Stimulated activated CD4-positive, alpha-beta T cell treated with anti-CD3 and anti-CD28 coated beads, Interleukin-4, amount 100 ng/mL, for 4 hours (primary cell): ENCODE measurements around the gene RFC5.
"Not testable (repeated sequence)": the region's sequence is repeated elsewhere in the genome, so short reads cannot be mapped to it uniquely, and the experiment has no call there.

Experiments used
- DNase-seq, 2 experiments: peaks; one replicate each; pipeline ENCODE4 v3.0.0-alpha.2; 2020

The RFC5 gene

GRCh38 chr12:118053071-118053985 lies 36.8 kb downstream of the RFC5 start:
- no peak for DNase-seq

- DNase-seq = peak; percentile 60 to 61
Measured at GRCh38 chr12:118055144-118055557, 38.6 kb downstream of the RFC5 start.

DNA sequence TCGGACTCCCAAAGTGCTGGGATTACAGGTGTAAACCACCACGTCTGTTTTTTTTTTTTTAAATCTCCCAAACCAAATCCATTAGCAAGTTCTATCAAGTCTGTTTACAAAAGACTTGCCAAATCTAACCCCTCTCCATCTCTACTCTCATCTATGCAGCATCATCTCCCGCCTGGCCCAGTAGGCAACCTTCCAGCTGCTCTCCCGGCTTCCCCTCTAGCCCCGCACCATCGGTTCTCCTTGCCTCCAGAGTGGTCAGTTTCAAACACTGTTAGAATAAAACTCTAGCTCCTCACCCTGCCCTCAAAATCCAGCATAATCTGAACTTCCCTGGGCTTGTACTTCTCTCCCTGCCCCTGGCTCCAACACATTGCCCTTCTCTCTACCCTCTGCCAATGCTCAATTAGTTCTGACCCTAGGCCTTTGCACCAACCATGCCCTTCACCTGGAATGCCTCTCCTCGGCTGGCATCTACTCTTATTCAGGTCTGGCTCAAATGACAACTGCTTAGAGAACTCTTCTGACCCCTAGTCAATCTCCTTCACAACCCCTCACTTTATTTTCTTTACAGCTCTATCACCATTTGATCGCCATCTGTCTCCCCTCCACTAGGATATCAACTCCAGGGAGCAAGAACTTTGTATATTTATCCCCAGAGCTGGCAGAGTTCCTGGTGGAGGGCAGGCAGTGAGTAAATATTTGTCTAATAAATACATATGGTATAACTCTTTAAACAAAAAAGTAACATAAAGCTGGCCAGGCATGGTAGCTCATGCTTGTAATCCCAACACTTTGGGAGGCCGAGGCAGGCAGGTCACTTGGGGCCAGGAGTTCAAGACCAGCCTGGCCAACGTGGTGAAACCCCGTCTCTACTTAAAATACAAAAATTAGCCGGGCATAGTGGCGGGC lies 39.6 kb downstream of the RFC5 start:
- DNase-seq = no peak

DNA sequence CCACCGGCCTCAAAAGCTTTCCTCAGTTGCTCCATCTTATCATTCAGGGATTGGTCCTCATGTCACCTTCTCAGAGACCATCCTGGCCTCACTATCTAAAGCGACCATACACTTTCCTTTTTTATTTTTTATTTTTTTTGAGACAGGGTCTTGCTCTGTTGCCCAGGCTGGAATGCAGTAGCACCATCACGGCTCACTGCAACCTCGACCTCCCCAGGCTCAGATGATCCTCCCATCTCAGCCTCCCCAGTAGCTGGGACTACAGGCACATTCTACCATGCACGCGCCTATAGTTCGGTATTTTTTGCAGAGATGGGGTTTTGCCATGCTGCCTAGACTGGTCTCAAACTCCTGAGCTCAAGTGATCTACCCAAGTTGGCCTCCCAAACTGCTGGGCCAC lies 41.7 kb downstream of the RFC5 start:
- DNase-seq = no peak

- no peak for DNase-seq
Measured at GRCh38 chr12:118058881-118059280, 42.4 kb downstream of the RFC5 start.

DNA sequence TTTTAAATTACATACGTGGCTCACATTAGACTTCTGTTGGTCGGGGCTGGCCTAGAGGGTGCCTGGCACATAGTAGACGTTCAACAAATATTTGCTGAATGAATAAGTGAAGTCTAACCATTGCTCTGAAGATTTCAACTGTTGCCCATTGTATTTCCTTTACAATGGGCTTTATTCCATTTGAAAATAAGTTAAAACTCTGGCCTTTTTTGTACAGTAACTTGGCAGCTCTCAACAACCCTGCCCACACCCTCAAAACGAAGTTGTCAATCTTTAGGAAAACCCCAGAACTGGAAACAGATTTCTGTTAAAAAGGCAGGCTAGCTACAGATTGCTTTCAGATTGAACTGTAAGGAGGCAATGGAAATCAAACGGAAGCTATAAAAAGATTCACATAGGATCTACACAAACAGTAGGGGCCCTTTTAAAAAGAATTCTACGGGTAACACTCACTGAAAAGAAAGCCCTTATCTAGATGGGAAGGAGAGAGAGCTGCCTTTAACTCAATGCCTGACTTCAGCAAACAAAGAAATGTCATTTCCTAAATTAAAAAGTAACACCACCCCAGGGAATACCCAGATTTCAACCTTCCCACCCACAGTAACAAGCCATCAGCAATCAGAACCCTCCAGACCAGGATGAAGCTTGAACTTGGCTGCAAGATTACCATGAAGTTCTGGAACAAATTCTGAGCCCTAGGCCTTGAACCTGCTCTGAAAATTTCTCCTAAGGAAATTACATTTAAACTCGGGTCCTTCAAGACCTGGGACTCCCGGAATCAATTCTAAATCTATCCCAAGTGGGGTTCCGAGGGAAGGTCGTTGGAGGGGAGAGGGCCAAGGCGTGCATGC lies 43.1 kb downstream of the RFC5 start:
- DNase-seq = no peak

GRCh38 chr12:118060301-118061010 lies 44.0 kb downstream of the RFC5 start:
- DNase-seq = peak; percentile 15 to 22

GRCh38 chr12:118061011-118061872 lies 44.7 kb downstream of the RFC5 start, which contains the start of gene WSB2:
WSB2 (minus strand) TSS chr12:118061179; CDS start chr12:118061048, 131 bp downstream.
- DNase-seq = peak; percentile 62 to 74

GRCh38 chr12:118061873-118062843 lies 45.7 kb downstream of the RFC5 start:
- peak in 1 of 2 experiments; percentile 9 for DNase-seq

- DNase-seq = no peak
Measured at GRCh38 chr12:118063576-118064391, 47.3 kb downstream of the RFC5 start.

DNA sequence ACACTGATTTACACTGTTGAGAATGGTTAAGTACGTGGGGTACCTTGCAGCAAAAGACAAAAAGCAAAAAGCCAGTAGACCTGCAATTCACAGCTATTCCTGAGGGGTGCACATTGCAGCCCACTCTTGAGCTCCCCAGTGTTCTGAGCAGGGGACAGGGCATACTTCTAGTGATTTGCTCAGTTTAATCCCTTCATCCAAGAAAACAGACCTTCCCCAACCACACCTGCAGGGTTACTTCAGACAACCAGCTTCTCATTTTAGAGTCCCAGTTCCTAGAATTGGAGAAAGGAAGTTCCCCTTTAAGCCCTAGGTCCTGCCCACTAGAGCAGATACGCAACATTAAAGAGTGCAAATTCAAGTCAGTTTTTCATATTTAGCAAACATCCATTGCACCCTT lies 48.1 kb downstream of the RFC5 start:
- no peak for DNase-seq

DNA sequence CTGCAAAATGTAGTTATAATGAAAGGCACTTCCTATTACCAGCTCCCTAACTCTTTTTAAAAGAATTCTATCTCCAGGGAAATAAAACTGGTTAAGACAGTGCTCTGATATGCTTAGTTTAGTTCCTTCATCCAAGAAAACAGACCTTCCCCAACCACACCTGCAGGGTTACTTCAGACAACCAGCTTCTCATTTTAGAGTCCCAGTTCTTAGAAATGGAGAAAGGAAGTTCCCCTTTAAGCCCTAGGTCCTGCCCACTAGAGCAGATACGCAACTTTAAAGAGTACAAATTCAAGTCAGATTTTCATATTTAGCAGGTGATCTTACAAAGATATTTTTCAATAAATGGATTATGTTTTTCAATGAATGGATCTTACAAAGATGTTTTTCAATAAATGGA lies 48.9 kb downstream of the RFC5 start:
- no peak for DNase-seq

DNA sequence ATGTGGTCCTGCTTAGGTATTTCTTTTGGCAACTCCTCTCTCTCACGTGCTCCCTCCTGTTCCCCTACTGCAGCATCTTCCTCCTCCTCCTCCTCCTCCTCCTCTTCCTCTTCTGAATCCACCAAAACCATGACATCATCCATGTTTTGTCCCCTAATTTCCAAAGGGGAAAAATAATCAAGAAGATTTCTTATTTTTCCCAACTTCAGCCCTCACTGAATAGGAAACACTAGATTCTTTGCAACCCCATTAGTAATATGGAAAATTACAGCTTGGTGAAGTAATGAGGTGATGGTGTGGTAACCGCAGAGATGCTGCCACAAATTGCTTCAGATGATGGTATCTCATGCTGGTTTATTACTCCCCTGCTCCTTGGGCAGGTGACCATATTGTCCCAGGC lies 51.9 kb downstream of the RFC5 start:
- DNase-seq = no peak

- no peak for DNase-seq
Measured at GRCh38 chr12:118070650-118071049, 54.1 kb downstream of the RFC5 start.

DNA sequence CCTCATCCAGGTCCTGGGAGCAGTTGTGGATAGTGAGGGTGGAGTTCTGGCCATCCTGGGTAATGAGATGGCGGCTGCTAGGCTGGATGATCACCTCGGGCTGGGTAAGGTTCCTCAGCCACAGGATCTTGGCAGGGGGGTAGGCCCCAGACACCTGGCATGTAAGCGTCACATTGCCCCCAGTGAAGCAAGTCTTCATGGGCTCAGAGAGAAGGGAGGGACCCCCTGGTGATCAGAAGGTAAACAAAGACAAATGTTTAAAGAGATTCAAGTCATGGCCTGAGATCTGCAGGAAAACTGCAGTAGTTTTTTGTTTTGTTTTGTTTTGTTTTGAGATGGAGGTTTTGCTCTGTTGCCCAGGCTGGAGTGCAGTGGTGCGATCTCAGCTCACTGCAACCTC lies 57.3 kb downstream of the RFC5 start:
- DNase-seq = no peak

DNA sequence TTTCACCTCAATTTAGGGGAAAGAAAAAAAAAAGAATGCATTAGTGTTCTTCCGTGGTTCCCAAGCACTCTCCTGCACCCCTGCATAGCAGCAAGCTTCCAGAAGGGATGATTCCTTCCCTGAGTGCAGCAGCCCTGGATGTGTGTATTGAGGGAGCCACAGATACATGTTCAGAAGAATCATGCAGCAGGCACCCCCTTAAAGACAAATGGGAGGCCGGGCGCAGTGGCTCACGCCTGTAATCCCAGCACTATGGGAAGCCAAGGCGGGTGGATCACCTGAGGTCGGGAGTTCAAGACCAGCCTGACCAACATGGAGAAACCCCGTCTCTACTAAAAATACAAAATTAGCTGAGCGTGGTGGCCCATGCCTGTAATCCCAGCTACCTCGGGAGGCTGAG lies 65.0 kb downstream of the RFC5 start:
- not testable (repeated sequence) for DNase-seq
